ENCODE results near the gene INPP5A.

INPP5A gene

DNA sequence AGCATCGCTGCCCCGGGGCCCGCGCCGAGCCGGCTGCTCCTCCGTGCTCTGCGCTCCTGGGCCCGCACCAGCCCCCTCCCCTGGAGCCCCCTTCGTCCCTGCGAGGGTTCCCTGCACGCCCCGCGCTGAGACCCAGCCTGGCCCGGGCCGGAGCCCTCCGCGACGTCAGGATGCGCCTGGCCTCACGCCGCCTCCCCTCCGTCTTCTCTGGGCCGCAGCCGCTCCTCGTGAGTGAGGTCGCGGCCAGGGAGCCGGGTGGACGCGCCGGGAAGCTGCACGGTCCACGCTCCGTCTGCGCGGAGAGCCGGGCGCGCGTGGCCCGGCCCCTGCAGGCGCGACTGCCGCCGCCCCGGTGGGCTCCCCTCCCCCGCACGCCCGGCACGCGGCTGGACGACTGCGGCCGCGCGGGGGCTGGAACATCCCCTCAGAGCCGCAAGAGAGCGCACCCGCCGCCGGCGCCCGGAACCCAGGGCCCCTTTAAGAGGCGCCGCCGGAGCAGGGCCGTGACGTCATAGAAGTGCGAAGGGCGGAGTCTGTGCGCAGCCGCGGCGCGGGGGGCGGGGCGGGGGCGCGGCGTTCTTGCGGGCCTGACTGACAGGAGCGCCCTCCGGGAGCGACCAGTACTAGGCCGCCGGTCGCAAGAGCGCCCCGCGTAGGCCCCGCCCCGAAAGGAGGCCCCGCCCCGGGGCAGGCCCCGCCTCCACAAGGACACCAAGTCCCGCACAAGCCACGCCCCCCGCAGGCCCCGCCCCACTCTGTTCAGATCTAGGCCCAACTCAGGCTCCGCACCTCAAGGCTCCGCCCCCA lies 507 bp upstream of the INPP5A start:
- DNase-seq, result peak; percentile 94 to 98 (median 97)

DNA sequence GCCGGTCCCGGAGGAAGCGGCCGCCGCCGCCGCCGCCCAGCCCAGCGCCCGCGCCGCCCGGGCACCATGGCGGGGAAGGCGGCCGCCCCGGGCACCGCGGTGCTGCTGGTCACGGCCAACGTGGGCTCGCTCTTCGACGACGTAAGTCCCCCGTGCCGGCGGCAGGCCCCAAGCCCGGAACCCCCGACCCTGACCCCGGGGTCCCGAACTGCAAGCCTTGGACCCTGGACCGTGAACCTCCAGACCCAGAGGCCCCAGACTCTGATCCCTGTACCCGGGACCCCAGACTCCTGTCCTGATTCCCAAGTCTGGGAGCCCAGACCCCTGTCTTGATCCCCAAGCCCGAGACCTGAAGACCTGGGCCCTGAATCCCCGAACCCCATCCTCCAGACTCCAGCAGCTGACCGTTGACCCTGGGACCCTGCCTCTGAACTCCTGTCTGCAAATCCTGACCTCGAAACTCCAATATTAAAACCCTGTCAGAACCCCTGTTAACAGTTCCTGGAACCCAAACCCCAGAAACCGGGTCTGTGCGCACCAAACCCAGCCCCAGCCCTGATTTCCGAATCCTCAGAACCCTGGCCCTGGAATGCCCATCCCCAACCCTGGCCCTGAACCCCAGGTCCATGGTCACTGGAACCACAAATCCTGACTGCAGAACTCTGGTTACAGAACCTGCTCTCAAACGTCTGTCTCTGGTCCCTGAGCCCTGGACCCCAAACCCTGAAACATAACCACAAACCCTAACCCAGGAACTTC lies 623 bp downstream of the INPP5A start:
- peak in 2 of 3 experiments; percentile 9 to 11 for DNase-seq

DNA sequence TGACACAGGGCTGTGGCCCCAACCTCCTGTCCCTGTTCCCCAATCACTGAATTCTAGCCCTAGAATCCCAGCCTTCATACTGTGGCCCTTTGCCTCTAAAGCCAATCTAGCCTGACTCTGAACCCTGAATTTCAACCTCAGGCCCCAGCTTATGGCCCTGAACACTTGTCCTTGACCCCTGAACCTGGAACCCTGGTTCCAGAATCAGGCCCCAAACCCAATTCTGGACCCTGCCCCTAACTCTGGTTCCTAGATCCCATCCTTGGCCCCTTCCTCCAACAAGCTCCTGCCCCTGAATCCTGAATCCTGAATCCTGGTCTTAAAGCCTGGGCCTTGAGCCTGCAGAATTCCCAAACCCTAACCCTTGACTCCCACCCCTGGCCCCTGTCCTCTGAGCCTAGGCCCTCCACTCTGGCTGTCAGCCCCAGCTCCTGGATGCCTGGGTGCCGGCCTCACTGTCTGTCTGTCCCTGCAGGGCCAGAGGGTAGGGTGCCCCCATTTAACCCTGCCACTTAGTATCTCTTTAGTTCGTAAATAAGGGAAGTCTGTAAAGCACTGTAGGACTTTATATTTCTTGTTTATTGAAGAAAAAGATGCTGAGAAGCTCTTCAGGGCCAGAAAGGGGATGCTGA lies 1.3 kb downstream of the INPP5A start:
- DNase-seq, result no peak

DNA sequence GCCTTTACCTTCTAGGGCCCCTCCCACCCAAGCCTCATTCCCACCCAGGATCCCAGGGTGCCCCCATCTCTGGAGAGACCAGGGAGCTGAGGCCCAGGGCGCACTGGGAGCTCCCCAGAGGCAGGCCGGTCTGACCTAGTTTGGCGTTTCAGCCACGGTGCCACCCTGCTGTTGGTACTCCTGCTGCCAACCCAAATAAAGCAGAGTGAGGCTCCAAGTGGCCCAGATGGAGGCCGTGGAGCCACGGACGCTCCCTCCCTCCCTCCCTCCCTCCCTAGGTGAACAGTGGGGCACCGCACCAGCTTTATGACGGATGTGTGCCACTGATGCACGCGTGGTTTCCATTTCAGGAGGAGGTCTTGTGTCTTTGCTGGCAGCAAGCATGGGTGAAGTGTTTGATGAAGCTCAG lies 1.8 kb downstream of the INPP5A start:
- DNase-seq, result peak in 1 of 3 experiments; percentile 9

DNA sequence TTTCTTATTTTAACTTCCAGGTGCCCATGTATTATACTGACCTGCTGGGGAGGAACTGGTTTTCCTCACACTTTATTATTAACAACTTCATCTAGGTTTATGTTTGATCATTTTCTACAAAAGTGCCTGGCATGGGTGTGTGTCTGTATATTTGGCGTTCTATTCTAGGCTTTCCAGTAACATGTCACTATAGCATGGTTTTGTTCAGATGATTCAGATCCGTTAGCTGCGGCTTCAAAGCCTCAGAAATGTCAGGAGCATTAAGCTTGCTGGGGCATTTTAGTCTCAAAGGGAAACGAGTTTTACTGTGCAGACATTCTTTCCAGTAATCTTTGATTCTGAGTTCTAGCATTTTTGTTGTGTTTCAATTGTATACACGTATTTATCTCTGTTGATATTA lies 2.3 kb downstream of the INPP5A start:
- DNase-seq, result no peak

DNA sequence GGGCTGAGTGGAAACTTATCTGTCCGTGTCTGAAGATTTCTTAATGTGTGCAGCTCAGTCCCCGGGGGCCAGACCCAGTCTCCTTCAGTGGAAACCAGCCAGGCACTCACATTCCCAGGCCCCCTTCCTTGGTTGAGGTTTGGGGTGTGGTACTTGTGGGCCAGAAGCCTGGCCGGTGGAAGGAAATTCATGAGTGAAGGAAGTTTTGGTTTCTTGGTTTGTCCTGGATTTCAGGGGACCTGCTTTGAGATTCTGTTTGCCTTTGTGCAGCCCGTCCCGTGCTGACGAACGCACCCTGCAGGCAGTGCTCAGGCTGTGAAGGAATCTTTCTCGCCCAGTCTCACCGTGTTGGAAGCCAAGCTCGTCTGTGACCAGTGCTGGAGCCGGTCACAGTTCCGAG lies 2.9 kb downstream of the INPP5A start:
- DNase-seq, result no peak

DNA sequence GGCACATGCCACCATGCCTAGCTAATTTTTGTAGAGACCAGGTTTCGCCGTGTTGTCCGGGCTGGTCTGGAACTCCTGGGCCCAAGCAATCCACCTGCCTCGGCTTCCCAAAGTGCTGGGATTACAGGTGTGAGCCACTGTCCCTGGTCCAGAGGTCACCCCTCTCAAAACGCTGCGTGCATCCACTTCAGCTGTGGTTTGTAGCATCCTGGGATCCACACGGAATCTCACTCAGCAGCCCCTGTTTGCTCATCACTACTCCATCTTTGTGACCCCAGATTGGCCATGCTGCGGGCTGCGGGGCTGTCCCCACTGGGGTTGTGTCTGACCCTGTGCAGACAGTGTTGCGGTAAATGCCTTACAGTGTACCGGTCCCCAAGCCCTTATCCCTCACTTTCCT lies 3.5 kb downstream of the INPP5A start:
- no peak for DNase-seq

DNA sequence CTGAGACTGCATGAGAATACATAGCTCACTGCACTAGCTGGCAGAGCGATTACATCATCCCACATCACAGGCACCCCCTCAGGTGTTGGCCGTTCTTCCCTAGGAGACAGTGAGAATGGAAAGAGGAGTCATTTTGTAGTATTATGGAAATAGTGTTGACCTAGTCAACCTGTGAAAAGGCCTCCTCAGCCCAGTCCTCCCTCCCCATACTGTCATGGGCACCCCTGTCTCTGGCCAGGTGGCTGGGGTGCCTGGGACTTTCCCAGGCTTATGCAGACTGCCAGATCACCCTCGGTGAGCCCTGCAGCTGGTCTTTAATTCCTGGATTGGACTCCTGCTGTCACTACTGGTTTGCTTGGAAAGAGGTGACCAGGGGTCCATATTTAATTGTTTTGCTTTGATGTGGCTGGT lies 4.0 kb downstream of the INPP5A start:
- peak in 2 of 3 experiments; percentile 18 to 47 for DNase-seq

DNA sequence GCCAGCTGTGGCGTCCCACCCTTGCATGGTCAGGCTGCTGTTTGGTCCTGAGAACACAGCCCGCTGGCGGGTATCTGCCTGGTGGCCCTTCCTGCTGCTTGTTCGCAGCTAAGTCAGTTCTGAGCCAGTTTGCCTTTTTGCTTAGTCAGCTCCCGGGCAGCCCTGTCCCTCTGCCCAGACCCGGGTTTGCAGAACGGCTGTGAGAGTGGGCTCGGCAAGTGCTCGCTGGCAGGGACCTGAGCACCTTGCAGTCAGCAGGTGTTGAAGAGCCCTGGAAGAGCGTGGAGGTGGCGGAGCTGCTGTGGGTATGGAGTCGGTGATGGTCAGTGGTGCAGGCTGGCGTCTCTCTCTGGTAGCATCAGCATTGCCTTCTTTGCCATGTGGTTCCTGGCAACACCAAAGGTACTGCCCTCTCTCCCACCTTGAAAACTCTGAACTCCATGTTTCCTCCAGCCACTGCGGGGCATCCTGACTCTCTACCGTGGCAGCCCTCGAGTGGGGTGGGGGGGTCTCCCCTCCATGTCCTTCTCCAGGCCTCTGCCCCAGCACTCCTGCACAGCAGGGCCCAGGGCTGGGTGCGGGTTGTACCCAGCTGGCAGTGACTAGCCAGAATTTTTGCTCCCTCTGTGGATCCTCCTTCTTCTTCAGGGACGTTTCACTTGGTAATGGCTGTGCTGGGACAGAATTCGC lies 4.6 kb downstream of the INPP5A start:
- DNase-seq, result no peak

DNA sequence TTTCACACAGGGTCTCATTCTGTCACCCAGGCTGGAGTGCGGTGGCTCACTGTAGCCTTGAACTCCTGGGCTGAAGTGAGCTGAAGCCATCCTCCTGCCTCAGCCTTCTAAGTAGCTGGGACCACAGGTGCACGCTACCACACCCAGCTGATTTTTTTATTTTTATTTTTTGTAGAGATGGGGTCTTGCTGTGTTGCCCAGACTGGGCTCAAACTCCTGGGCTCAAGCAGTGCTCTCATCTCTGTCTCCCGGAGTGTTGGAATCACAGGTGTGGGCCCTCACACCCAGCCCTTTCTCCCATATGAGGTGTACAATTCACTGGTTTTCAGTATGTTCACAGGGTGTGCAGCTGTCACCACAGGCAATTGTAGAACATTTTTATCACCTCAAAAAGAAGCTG lies 5.2 kb downstream of the INPP5A start:
- DNase-seq, result no peak

DNA sequence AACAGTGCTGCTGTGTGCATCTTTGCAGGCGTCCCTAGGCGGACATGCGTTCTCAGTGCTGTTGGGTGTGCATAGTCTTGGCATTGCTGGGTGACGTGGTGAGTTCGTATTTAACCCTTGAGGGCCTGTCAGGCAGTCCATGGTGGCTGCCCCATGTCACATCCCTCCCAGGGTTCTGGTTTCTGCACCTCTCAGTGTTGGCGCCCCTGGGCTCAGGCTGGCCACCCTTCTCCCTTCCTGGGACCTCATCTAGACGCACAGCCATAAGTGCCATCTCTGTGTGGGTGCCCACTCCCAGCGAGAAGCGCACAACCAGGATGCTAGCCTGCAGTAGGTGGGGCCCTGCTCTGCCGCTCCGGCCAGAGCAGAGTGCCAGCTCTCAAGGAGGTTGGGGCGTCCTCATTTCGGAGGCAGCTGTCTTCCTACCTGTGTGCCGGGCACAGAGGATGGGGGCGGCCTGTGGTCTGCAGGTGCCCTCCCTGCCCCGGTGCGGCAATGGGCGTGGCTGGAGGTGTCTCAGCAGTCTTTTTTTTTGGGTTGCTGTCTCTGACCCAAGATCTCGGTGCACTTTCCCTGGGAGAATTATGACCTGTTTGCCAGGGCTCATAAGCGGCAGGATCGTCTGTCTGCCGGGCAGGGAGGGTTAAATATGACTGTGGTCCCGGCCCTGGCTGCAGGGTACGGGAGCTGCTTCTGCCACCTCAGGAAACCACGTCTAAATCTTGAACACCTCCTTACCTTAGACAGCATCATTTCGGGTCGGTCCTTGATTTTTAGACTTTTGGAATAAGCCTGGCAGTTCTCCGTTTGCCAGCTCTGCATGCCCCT lies 6.5 kb downstream of the INPP5A start:
- DNase-seq, result no peak

DNA sequence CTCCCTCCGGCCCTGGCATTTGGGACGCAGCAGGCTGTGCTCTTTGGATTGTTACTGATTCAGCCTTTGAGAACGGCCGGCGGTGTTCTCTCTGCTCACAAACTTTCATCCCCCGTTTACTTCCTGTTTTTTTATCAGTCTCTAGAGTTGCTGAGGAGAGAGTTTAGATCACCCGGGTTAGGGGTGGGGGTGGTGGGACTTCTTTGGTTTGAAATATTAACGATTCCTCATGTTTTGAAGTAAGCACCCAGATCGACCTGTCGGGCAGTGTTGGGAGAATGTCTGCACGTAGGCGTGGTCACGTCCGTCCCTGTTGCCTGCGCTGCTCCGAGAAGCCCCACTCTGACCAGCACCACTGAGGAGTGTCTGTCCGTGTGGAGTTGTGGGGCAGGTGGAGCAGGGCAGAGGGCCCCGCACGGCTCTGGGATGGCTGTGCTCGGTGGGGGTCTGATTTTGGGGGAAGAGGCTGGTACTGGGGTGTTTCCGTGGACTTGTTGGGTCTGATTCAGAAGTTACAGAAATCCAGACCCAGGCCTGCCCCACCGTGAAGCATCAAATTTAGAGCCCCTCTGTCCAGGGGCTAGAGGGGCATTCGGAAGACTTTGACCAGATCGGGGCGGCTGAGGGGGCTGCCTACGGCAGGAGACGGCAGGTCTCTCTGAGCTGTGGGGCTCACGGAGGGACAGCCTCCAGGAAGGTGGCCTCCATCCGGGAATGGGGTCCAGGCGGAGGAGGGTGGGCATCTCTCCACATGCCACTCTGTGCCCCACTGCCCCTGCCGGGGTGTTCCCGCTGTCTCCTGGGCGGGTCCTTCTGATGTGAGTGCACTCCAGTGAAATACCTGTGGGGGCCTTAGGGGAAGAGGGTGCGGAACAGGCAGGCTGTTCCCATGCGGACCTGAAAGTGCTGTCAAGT lies 7.4 kb downstream of the INPP5A start:
- DNase-seq, result no peak

DNA sequence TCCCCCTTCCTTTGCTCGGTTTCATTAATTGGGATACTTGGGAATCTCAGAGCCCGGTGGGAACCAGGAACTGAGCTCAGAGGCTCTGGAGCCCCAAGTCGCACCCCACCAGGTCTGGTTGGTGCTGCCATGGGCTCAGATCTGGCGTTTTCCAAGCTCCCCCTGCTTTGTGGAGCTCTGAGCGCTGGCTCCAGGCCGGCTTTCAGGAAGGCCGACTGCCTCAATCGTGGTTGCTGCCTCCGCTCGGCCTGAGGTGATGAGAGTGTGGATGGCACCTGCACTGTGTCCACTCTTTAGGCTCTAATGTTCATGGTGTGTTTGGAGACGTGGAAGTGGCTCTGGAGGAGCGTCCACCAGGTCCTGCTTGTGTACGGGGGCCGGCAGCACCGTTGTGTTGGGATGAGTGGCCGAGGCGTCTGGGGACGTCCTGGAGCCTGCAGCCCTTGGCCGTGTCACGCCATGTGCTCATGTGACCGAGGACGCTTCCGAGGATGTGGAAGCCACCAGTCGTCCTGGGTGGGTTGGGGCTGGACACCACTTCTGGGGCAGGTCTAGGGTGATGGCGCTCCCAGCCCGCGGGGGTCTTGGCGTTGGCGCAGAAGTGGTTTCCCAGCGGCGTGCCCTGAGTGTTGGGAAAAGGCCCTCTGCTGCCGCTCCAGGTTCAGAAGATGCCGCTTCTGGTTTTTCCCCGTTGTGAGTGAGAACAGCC lies 8.2 kb downstream of the INPP5A start:
- no peak for DNase-seq

DNA sequence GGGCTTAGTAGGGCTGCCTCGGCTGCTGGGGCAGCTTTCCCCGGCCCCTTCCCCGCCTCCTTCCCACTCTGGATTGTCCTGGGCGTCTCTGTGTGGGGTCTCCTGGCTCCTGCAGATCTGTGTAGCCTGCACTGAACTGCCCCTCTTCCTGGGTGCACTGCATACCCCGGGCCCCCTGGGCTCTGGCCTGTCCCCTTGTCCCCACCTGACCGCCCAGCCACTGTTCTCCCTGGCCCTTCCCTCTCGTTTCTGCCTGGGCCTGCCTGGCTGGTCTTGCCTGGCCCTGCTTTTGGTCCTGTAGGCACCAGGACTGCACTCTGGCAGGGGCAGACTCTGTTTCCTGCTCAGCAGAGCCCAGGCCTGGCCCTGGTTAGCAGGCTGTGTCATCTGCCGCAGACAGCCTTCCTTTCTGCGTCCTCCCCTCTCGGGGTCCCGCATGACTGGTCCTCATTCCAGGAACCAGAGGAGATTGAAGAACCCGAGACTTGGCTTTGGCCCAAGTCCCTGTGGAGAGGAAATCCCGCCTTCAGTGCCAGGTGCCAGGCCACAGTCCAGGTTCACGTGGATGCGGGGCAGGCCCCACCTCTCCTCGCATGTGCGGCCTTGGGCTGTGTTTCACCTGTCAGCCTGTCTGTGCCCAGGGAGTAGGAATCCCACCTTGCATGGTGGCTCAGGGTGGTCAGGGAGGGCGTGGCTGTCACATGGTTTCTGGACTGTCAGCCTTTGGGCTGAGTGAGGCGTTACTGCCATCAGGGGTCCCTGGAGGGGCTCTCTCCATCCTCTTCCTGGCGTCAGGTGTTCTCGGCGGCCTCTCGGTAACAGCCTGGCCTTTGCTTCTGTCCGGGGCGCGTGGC lies 9.2 kb downstream of the INPP5A start:
- peak; percentile 4 to 57 (median 46) for DNase-seq

DNA sequence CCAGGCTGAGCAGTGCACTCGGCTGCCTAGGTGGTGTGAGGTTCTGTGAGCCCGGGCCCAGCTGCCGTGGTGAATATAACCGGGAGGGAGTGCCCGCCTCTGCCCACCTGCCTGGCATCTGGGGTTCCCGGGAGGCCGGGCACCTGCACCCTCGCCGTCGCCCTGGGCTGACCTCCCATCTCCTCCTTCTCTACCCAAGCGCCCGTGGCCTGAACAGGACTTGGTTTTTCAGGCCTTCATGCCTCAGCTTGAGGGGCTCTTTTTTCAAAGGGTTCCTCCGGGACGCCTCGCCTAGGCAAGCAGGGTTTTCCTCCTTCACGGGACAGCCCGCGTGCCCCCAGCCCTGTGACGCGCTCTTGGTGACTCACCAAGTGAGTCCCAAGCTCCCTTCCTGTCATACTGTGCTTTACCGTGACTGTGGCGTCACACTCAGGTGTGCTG lies 9.9 kb downstream of the INPP5A start:
- DNase-seq, result no peak

DNA sequence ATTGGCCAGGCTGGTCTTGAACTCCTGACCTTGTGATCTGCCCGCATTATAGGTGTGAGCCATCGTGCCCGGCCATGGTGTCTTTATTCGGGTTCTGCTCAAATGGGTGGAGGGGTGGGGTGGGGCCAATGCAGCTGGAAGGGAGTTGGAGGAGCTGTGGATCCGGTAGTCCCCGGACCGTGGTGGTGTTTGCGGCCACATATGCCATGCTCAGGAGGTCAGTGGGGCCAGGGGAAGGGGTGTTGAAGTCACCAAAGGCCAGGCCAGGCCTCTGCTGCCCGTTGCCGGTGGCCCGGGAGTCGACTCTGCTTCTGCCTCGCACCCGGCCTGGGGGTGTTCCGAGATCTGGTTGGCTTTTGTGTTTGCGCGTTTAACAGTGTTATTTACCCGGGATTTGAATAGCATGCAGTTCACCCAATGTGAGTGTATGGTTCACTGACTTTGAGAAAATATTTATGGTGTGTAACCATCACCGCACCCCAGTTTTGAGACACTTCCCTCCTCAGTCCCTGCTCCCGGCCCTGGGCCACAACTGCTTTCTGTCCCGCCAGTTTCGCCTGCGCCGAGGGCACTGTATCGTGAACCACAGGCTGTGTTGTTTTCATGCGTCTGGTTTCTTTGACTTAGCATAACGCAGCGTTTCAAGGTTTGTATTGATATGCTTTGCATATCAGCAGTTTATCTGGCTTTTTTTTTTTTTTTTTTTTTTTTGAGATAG lies 10.7 kb downstream of the INPP5A start:
- no peak for DNase-seq

DNA sequence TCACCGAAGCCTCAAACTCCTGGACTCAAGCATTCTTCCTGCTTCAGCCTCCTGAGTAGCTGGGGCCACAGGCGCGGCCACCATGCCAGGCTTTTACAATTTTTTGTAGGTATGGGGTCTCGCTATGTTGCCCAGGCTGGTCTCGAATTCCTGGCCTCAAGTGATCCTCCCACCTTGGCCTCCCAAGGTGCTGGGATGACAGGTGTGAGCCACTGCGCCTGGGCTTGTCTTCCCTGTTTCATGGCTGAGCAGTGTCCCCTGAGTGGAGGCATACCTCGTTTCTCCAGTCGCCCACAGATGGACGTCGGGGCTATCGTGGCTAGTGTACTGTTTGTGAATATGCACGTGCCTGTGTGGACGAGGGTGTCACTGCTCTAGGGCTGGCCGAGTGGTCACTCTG lies 11.3 kb downstream of the INPP5A start:
- DNase-seq, result no peak

DNA sequence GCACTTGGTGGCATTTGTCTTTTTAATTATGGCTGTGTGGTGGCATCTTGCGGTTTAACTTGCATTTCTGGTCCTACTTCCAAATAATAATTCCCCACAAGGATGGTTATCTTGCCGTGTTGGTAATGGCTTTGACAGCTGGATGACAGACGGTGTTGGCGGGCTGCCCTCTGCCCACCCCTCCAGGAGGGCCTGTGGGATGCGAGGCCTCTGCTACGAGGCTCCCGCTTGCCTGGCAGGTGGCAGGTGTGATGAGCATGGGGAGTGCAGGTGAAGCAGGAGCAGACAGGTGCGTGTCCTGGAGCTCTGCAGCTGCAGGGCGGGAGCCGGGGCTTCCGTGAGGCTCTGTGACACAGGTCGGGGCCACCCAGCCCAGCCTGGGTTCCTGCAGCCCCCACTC lies 11.8 kb downstream of the INPP5A start:
- DNase-seq, result peak; percentile 49 to 76 (median 61)
